Fibroblast of lung (primary cell): ENCODE results near the gene HOXB6. TPM values are rescaled to one million over a fixed set of nuclear protein-coding genes. Genes with fewer than 3 reads are reported as not detected.

ENCODE experiments used
- DNase-seq, 2 donors: peaks; one replicate each; pipeline versions ENCODE4 v3.0.0 to v3.0.0-alpha.2; 2010; ENCODE audit warnings: low read depth in 2 of 2
- H2AFZ ChIP-seq: 2 replicates; pipeline ENCODE4 v1.5.1; 2012; ENCODE audit warnings: low read length, control low read depth, inconsistent platforms
- H3K27ac ChIP-seq: 2 replicates; pipeline ENCODE4 v1.5.1; 2011; ENCODE audit warnings: low read length, control low read depth; ENCODE audit not compliant: insufficient read depth
- H3K27me3 ChIP-seq: 2 replicates; pipeline ENCODE4 v1.5.1; 2011; ENCODE audit warnings: mild to moderate bottlenecking, low read length; ENCODE audit not compliant: control insufficient read depth, insufficient read depth
- H3K36me3 ChIP-seq: 2 replicates; pipeline ENCODE4 v1.5.1; 2011; ENCODE audit warnings: low read length; ENCODE audit not compliant: control insufficient read depth, insufficient read depth
- H3K4me1 ChIP-seq: 2 replicates; pipeline ENCODE4 v1.5.1; 2011; ENCODE audit warnings: low read length; ENCODE audit not compliant: control insufficient read depth, insufficient read depth; ENCODE audit errors: extremely low read depth
- H3K4me2 ChIP-seq: 2 replicates; pipeline ENCODE4 v1.5.1; 2011; ENCODE audit warnings: low read length, control low read depth; ENCODE audit not compliant: insufficient read depth; ENCODE audit errors: extremely low read depth
- H3K4me3 ChIP-seq, 4 experiments: fragments of 200-600 bp in 1 of 4; sonication (generic) in 1 of 4; replicated peaks in 1 of 4; 2 replicates each; pipeline ENCODE4 v1.5.1; 2011 to 2016; ENCODE audit warnings: low read length in 4 of 4, low read depth in 3 of 4, mild to moderate bottlenecking in 3 of 4, control low read depth in 2 of 4, inconsistent platforms in 1 of 4, mixed read lengths in 1 of 4; ENCODE audit not compliant: insufficient read depth in 1 of 4; ENCODE audit errors: control extremely low read depth in 1 of 4
- H3K79me2 ChIP-seq: 2 replicates; pipeline ENCODE4 v1.5.1; 2012; ENCODE audit warnings: mild to moderate bottlenecking, low read length, inconsistent platforms; ENCODE audit not compliant: control insufficient read depth, insufficient read depth
- H3K9ac ChIP-seq: 2 replicates; pipeline ENCODE4 v1.5.1; 2011; ENCODE audit warnings: mild to moderate bottlenecking, low read length, control low read depth; ENCODE audit not compliant: insufficient read depth
- H3K9me3 ChIP-seq: 2 replicates; pipeline ENCODE4 v1.5.1; 2012; ENCODE audit warnings: low read depth, low read length; ENCODE audit not compliant: control insufficient read depth, insufficient read depth
- H4K20me1 ChIP-seq: 2 replicates; pipeline ENCODE4 v1.5.1; 2011; ENCODE audit warnings: low read length; ENCODE audit not compliant: control insufficient read depth, insufficient read depth; ENCODE audit errors: extremely low read depth
- CTCF ChIP-seq, 2 donors: IDR thresholded peaks in 1 of 2; conservative IDR thresholded peaks in 1 of 2; 1 replicate in 1 of 2; 2 replicates in 1 of 2; pipeline ENCODE4 v1.5.1; 2011 to 2012; ENCODE audit warnings: low read length in 2 of 2, control low read depth in 1 of 2, inconsistent platforms in 1 of 2, low read depth in 1 of 2, mild to moderate bottlenecking in 1 of 2
- EZH2 ChIP-seq: IDR thresholded peaks from 2 replicates; pipeline ENCODE4 v1.5.1; 2012; ENCODE audit warnings: low read length, control low read depth, mild to moderate bottlenecking; ENCODE audit errors: missing control alignments
- polyA plus RNA-seq, 2 donors: library from polyadenylated mRNA; depleted of rRNA in 1 of 2; stranded (reverse) in 1 of 2; unstranded in 1 of 2; fragments of >200 nt; gene quantifications; 2 replicates each; pipeline ENCODE4 v1.2.1, GENCODE V29; 2011 to 2012; ENCODE audit warnings: missing spikeins in 1 of 2
- total RNA-seq: library from RNA; depleted of rRNA; stranded (reverse); fragments of >200 nt; gene quantifications from 2 replicates; pipeline ENCODE4 v1.2.1, GENCODE V29; 2014

Gene HOXB6
- total and polyA plus RNA-seq, 2 donors (not counting 1 experiment from before 2014, with no cell fraction given): 16.2 to 28.9 TPM

DNA sequence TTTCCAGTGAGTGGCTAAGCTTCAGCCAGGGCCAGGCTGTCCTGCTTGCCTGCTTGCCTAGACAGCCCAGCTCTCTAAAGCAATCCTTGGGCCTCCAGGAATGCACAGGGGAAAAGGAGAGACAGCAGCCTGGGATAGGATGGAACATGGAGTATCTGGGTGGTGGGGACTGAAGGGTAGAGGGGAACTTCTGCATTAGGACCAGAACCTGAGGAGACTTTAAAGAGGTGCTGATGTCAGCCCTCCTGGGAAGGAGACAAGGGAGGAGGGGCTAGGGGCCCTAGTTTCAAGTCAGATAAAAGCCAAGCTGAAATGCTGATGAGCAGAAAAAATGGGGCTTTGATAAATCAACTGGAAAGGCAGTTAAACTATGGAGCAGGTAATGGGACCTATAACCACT lies 4.2 kb upstream of the HOXB6 start:
- no peak overlapping the region for H3K4me2 ChIP-seq
- peaks cover 3% of the 10 kb centered on the region for H3K27me3 ChIP-seq
- TF ChIP-seq EZH2: no peak
- no peak for TF ChIP-seq CTCF (conservative IDR thresholded peaks at IDR 0.05 in 1 of 2, IDR thresholded peaks at IDR 0.05 in 1 of 2; ENCODE audit: low read depth in 1 of 2, low read length in 2 of 2)
- peaks cover 6% of the 10 kb centered on the region for H3K36me3 ChIP-seq
- peak overlapping the region in 1 of 4 experiments; percentile 80 for H3K4me3 ChIP-seq
- H3K79me2 ChIP-seq: peaks cover 24% of the 10 kb centered on the region
- H3K9me3 ChIP-seq: no peaks in the 10 kb centered on the region
- H4K20me1 ChIP-seq: no peaks in the 10 kb centered on the region
- H3K27ac ChIP-seq: no peak overlapping the region
- H3K9ac ChIP-seq: no peak overlapping the region
- peaks cover 15% of the 10 kb centered on the region for H3K4me1 ChIP-seq
- no peak for DNase-seq
- H2AFZ ChIP-seq: no peak overlapping the region

DNA sequence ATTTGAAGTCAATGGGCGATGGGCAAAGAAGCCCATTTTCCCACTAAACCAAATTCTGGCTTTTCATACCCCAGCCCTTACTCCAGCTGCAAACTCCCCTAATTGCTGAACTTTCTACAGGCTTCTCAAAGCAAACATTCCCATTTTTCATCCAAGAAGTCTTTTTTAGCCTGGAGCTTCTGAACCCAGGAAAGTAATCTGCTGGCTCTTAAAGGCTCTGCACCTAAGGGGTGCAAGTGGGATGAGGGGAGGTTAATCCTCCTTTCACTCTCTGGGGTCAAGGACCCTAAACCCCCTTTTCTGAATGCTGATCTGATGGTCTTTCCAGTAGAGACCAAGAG lies 3.7 kb upstream of the HOXB6 start:
- DNase-seq: no peak
- Histone ChIP-seq H3K79me2 (peaks cover 26% of the 10 kb centered on the region), H3K27me3 (no peaks in the 10 kb centered on the region), H3K27ac (no peak overlapping the region), H3K4me3 (no peak overlapping the region), H2AFZ (no peak overlapping the region), H3K9me3 (no peaks in the 10 kb centered on the region), H3K4me1 (peaks cover 15% of the 10 kb centered on the region), H3K4me2 (no peak overlapping the region), H3K36me3 (peaks cover 6% of the 10 kb centered on the region), H4K20me1 (no peaks in the 10 kb centered on the region), H3K9ac (no peak overlapping the region)
- TF ChIP-seq CTCF (conservative IDR thresholded peaks at IDR 0.05 in 1 of 2, IDR thresholded peaks at IDR 0.05 in 1 of 2; ENCODE audit: low read depth in 1 of 2, low read length in 2 of 2) (no peak), EZH2 (no peak)

- DNase-seq: no peak
- Histone ChIP-seq H3K9me3 (no peaks in the 10 kb centered on the region), H3K4me1 (peaks cover 15% of the 10 kb centered on the region), H3K27me3 (no peaks in the 10 kb centered on the region), H3K36me3 (peaks cover 6% of the 10 kb centered on the region), H3K4me2 (no peak overlapping the region), H3K27ac (no peak overlapping the region), H3K9ac (no peak overlapping the region), H3K4me3 (no peak overlapping the region), H4K20me1 (no peaks in the 10 kb centered on the region), H2AFZ (no peak overlapping the region), H3K79me2 (peaks cover 32% of the 10 kb centered on the region)
- TF ChIP-seq EZH2 (no peak), CTCF (conservative IDR thresholded peaks at IDR 0.05 in 1 of 2, IDR thresholded peaks at IDR 0.05 in 1 of 2; ENCODE audit: low read depth in 1 of 2, low read length in 2 of 2) (no peak)
These were observed 2.3 kb upstream of the HOXB6 start for GRCh38 chr17:48606892-48607614.
